Measurements from ENCODE around the gene GPC6. TPM values are rescaled to one million over a fixed set of nuclear protein-coding genes. Genes with fewer than 3 reads are reported as not detected.

The GPC6 gene
- total and polyA plus RNA-seq, 2 donors (not counting 1 experiment from before 2014, with no cell fraction given) = not detected

DNA sequence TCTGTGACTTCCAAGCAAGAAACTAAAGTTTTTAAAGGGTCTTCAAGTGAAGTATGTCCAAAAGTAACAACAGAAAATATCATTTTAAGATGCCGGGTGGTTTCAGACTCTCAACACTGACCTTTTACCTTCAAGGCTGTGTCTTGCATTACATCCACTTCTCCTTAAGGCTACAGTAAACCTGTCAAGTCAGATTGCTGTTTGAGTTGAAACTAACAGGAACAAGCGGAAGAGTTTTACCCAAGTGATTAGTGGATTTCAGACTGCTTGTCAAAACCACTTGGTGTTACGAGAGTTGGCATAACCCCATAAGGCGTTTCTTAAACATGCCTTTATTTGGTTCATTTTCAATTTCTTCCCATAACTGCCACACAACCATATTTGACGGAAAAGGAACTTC is 969.8 kb downstream of the GPC6 start:
- no peaks in the 10 kb centered on the region for H3K79me2 ChIP-seq (ENCODE audit: control insufficient read depth, insufficient read depth, low read length)
- H3K9me3 Mint-ChIP-seq (ENCODE audit: insufficient read depth) = no peaks in the 10 kb centered on the region
- peaks cover 9% of the 10 kb centered on the region for H3K27me3 Mint-ChIP-seq
- no peak overlapping the region for H3K9ac ChIP-seq (ENCODE audit: low read length)
- intact Hi-C loops (cut with micrococcal nuclease) = no loop called here
- DNase-seq (no peak), ATAC-seq (ENCODE audit: low read depth) (no peak)
- 10% methylated on average over 2 of the region's 5 CpGs for WGBS (ENCODE audit: insufficient coverage)
- H3K27ac Mint-ChIP-seq = no peak overlapping the region
- H3K4me2 ChIP-seq (replicated peaks; ENCODE audit: low read depth, low read length, poor library complexity, severe bottlenecking) = no peak overlapping the region
- H3K27me3 ChIP-seq (replicated peaks in 1 of 4; ENCODE audit: control extremely low read depth in 1 of 4, control insufficient read depth in 3 of 4, insufficient read depth in 4 of 4, low read length in 3 of 4) = no peaks in the 10 kb centered on the region
- no peak overlapping the region for H3K4me3 ChIP-seq (ENCODE audit: control extremely low read depth in 1 of 5, extremely low read depth in 1 of 5, insufficient read depth in 1 of 5, low read depth in 2 of 5, low read length in 4 of 5)
- TF ChIP-seq, protein P1, sequence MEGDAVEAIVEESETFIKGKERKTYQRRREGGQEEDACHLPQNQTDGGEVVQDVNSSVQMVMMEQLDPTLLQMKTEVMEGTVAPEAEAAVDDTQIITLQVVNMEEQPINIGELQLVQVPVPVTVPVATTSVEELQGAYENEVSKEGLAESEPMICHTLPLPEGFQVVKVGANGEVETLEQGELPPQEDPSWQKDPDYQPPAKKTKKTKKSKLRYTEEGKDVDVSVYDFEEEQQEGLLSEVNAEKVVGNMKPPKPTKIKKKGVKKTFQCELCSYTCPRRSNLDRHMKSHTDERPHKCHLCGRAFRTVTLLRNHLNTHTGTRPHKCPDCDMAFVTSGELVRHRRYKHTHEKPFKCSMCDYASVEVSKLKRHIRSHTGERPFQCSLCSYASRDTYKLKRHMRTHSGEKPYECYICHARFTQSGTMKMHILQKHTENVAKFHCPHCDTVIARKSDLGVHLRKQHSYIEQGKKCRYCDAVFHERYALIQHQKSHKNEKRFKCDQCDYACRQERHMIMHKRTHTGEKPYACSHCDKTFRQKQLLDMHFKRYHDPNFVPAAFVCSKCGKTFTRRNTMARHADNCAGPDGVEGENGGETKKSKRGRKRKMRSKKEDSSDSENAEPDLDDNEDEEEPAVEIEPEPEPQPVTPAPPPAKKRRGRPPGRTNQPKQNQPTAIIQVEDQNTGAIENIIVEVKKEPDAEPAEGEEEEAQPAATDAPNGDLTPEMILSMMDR (IDR thresholded peaks at IDR 0.05) = no peak
- TF ChIP-seq EZH2 (IDR thresholded peaks at IDR 0.05; ENCODE audit: borderline replicate concordance, insufficient read depth, low read depth, low read length, poor library complexity, severe bottlenecking) = no peak
- no peaks in the 10 kb centered on the region for H3K9me3 ChIP-seq (ENCODE audit: control extremely low read depth in 1 of 3, control insufficient read depth in 2 of 3, insufficient read depth in 1 of 3, low read length in 2 of 3)
- H3K4me1 ChIP-seq (ENCODE audit: control insufficient read depth in 2 of 2, insufficient read depth in 2 of 2, low read length in 2 of 2) = no peaks in the 10 kb centered on the region
- H3K36me3 ChIP-seq (replicated peaks in 1 of 2; ENCODE audit: control extremely low read depth in 1 of 2, control insufficient read depth in 1 of 2, extremely low read depth in 1 of 2, insufficient read depth in 2 of 2, low read length in 1 of 2) = no peaks in the 10 kb centered on the region
- ChIA-PET CTCF (no interaction called here), POLR2A (no interaction called here)
- H3K4me1 Mint-ChIP-seq = no peaks in the 10 kb centered on the region
- no peaks in the 10 kb centered on the region for H4K20me1 ChIP-seq (ENCODE audit: control insufficient read depth, insufficient read depth, low read length, poor library complexity, severe bottlenecking)
- H3K4me3 Mint-ChIP-seq = no peak overlapping the region
- H2AFZ ChIP-seq (ENCODE audit: insufficient read depth, low read depth, low read length, poor library complexity, severe bottlenecking) = no peak overlapping the region
- H3K27ac ChIP-seq (ENCODE audit: low read length in 2 of 2) = no peak overlapping the region

DNA sequence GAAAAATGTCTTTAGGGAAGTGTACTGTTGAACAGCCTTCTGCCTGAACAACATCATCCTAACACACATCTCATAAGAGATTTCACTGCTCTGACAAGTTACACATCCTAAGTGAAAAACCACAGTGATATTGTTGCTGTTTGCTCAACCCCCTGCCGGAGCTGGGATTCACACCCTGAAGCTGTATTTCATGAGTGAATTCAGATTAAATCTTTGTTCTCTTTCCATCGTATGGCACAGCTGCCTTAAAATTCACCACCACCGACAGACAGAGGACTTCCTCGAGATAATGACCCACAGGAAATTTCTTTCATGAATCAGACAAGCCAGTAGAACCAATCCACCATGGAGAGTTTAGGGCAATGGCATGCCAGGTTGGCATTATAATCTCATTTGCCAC is 972.1 kb downstream of the GPC6 start:
- TF ChIP-seq, protein P1 (IDR thresholded peaks at IDR 0.05) = no peak
- no peak for TF ChIP-seq EZH2 (IDR thresholded peaks at IDR 0.05; ENCODE audit: borderline replicate concordance, insufficient read depth, low read depth, low read length, poor library complexity, severe bottlenecking)
- no peak overlapping the region for H3K27ac Mint-ChIP-seq
- Histone ChIP-seq H3K27ac (ENCODE audit: low read length in 2 of 2) (no peak overlapping the region), H3K9ac (ENCODE audit: low read length) (no peak overlapping the region), H2AFZ (ENCODE audit: insufficient read depth, low read depth, low read length, poor library complexity, severe bottlenecking) (no peak overlapping the region), H3K4me2 (replicated peaks; ENCODE audit: low read depth, low read length, poor library complexity, severe bottlenecking) (no peak overlapping the region), H3K4me1 (ENCODE audit: control insufficient read depth in 2 of 2, insufficient read depth in 2 of 2, low read length in 2 of 2) (no peaks in the 10 kb centered on the region), H3K4me3 (ENCODE audit: control extremely low read depth in 1 of 5, extremely low read depth in 1 of 5, insufficient read depth in 1 of 5, low read depth in 2 of 5, low read length in 4 of 5) (no peak overlapping the region), H3K36me3 (replicated peaks in 1 of 2; ENCODE audit: control extremely low read depth in 1 of 2, control insufficient read depth in 1 of 2, extremely low read depth in 1 of 2, insufficient read depth in 2 of 2, low read length in 1 of 2) (no peaks in the 10 kb centered on the region), H3K79me2 (ENCODE audit: control insufficient read depth, insufficient read depth, low read length) (no peaks in the 10 kb centered on the region), H3K9me3 (ENCODE audit: control extremely low read depth in 1 of 3, control insufficient read depth in 2 of 3, insufficient read depth in 1 of 3, low read length in 2 of 3) (no peaks in the 10 kb centered on the region), H4K20me1 (ENCODE audit: control insufficient read depth, insufficient read depth, low read length, poor library complexity, severe bottlenecking) (no peaks in the 10 kb centered on the region), H3K27me3 (replicated peaks in 1 of 4; ENCODE audit: control extremely low read depth in 1 of 4, control insufficient read depth in 3 of 4, insufficient read depth in 4 of 4, low read length in 3 of 4) (no peaks in the 10 kb centered on the region)
- no peak for ATAC-seq (ENCODE audit: low read depth)
- H3K9me3 Mint-ChIP-seq (ENCODE audit: insufficient read depth) = no peaks in the 10 kb centered on the region
- ChIA-PET CTCF (no interaction called here), POLR2A (no interaction called here)
- WGBS (ENCODE audit: insufficient coverage) = no CpG with 5 or more reads among the region's 4 CpGs
- peaks cover 9% of the 10 kb centered on the region for H3K27me3 Mint-ChIP-seq
- intact Hi-C loops (cut with micrococcal nuclease) = no loop called here
- no peaks in the 10 kb centered on the region for H3K4me1 Mint-ChIP-seq
- DNase-seq = no peak
- no peak overlapping the region for H3K4me3 Mint-ChIP-seq

Measured in B cell (primary cell).